ENCODE measurements around the gene ZNF148.

DNA sequence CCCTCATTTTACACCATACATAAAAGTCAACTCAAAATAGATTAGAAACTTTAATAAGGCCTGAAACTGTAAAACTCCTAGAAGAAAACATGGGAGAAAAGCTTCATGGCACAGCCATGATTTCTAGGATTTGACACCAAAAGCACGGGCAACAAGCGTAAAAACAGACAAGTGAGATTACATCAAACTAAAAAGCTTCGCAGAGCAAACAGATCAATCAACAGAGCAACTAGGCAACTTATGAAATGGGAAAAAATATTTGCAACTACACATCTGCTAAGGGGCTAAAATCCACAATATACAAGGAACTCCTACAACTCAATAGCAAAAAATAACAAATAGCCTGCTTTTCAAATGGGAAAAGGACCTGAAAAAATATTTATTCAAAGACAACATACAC is 26.1 kb downstream of the ZNF148 start:
- TF ChIP-seq POLR2A (IDR thresholded peaks at IDR 0.05; ENCODE audit: low read length), result no peak
- no peak for TF ChIP-seq GATA1 (IDR thresholded peaks at IDR 0.05; ENCODE audit: low read depth, low read length)

All from erythroblast (primary cell).